Hypothalamus (tissue), 51 donors: ENCODE measurements around the gene PRSS27.
A peak's percentile ranks its signal among the peaks of the same experiment; 100 is the strongest.

Experiments used
- DNase-seq, 51 donors: peaks; one replicate each; lab custom pipeline; 2025; lab: John Stamatoyannopoulos, UW

Gene PRSS27

DNA sequence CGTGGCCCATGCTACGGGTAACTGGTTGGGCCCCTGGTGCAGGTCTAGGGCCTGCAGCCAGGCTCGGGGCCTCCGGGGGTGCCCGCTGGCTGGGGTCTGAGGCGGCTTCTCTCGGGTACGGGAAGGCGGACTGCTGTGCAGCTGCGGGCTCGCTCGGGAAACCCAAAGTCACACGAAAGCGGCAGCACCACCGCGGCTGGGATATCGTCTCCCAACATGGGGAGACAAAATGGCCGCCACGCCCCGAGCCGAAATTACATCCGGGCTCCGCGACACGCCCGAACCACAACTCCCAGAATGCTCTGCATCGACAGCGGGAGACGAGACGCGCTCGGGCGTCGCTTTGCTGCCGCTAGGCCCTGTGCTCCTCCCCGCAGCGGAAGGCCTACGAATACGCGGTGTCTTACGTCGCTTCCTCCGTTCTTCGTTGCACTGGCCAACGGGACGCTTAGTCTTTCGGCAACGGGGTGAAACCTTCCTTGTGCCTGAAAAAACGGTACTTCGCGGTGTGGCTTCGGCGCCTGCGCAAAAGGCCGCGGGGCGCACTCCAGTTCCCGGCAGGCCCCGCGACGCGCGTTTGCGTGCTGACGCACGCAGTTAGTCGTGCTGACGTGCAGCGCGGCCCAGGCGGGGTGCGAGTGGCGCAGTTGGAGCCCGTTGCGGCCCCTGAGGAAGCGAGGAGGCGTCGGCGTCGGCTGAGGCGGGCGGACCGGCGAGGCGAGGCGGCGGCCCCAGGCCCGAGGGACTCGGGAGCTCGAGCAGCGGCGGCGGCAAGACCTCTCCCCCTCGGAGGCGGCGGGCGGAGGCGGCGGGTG is 32.2 kb upstream of the PRSS27 start, which contains the start of gene SRRM2:
Gene SRRM2, plus strand, starts transcription at position 604 of the 815 bp plus-strand sequence. CDS start 3,727 bp downstream, outside the sequence.
- peak; percentile 73 to 100 (median 93) for DNase-seq

DNA sequence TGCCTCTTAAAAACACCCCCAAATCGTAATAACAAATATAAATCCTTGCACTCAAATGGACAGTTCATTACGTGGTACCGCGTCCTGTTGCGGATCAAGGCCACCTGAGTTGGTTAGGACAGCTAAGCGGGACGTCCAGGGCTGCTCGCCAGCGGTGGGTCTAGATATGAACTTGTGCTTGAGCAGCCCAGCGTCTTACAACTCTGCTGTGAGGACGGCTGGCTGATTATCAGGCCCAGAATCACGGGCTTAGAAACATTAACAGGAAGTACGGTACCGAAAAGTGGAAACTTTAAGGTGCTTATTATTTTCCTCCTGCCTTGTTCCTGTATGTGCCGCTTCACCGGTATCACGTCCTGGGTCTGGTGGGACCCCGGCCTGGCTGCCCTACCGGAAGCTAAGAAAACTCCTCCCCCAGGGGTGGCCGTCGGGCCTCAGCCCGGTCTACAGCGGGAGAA is 31.6 kb upstream of the PRSS27 start:
- DNase-seq, result peak in 9 of 51 donors; percentile 22 to 69 (median 50)

DNA sequence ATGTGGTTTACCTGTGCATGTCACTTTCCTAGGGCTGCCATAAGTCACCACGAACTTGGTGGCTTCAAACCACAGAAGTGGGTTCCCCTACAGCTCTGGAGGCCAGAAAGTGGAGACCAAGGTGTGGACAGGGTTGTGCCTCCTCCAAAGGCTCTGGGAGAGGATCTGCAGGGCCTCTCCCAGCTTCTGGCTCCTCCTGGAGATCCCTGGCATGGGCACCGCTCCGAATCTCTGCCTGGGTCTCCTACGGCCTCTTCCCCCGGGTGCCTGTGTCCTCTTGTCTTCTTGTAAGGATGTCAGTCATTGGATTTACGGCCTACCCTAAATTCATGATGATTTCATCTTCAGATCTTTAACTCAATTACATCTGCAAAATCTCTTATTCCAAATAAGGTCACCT is 29.9 kb upstream of the PRSS27 start:
- no peak for DNase-seq

DNA sequence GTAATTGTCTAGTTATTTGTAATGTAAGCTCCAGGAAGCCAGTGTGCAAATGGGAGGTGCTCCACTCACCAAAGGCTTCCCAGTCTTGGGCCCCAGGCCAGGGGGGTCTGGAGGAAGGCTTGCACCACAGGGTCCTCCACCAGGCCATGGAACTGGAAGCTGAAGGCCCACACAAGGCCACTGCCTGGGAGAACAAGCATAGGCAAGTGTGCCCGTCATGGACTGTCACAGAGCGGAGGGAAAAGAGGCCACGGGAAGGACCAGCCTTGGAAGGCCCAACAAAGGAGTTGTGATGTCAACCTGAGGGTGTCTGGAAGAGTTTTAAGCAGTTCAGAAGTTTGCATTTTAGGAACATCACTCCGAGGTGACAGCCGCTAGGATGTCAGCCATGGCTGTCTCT is 29.5 kb upstream of the PRSS27 start:
- DNase-seq, result no peak

DNA sequence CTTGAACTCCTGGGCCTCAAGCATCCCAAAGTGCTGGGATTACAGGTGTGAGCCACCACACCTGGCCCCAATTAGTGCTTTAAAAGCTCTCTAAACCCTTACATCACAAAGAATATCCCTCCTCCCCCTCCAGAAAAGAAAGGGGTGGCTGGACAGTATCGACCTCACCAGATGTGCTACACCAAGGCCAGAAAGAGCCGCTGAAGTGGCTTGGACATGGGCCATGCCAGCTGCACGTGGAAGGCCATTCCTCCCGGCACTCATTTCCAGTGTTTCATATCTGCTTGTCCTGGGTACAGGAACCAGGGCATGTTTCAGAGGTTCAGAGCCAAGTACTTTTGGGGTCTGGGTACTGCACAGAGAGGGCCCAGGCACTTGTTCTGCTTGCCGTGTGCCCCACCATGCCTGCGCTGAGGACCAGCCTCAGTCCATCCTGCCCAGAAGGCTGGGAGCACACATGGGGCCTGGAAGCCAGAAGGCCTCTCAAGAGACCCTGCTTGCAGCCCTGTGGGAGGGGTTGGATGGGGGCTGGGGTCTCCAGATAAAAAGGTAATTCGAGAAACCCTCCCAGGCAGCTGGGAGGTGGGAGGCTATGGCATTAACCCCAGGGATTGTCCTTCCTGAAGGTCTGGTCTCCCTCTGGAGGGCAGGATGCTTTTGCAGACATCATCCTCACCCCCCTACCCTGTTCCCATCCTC is 28.9 kb upstream of the PRSS27 start:
- DNase-seq, result no peak

DNA sequence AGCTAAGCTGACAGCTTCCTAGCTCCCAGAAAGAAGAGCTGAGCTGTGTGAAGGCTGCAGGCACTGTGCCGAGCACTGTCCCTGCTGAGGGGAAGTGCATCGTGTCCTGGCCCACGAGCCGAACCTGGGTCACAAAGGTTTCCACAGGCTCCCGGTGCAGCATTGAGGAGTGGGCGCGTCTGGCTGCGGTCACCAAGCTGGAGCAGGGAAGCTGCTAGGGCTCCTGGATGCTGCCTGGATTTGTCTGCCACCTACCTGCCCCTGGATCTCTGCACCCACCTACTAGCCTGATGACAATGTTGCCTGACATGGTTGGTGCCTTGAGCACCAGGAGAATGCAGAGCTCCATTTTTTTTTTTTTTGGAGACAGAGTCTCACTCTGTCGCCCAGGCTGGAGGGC is 25.9 kb upstream of the PRSS27 start:
- DNase-seq, result peak in 1 of 51 donors; percentile 12

DNA sequence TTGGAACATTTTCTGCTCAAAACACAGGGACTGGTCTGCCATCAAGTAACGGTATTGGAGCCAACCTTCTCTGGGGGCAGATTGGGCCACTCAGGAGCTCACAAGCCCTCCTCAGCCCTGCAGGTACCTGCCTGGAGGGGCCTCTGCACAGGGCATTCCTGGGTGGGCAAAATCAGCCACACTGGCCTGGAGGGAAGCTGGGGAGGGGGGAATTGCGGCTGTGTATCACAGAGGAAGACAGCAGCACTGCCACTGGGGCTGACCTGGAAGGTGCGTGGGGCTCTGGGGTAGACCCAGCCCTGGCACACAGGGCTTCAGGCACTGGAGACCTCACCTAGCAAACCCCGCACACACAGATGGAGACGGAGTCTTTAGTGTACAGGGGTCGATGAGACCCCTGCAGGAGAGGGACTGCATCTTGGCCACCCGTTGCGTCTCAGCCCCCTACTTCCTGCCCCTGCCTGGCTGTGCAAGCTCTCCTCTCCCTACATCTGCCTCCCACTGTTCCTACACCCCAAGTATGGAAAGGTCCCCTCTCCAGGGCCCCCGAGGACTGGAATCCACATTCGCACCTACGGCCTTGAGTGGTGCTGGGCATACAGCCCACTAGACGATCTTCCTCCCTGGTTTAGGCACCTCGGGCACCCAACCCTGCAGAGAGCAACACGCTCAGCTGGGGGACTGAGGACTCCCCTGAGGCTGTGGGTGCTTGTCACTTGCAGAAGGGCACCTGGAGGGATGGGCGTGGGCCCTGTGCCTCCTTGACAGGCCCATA is 25.3 kb upstream of the PRSS27 start:
- no peak for DNase-seq

DNA sequence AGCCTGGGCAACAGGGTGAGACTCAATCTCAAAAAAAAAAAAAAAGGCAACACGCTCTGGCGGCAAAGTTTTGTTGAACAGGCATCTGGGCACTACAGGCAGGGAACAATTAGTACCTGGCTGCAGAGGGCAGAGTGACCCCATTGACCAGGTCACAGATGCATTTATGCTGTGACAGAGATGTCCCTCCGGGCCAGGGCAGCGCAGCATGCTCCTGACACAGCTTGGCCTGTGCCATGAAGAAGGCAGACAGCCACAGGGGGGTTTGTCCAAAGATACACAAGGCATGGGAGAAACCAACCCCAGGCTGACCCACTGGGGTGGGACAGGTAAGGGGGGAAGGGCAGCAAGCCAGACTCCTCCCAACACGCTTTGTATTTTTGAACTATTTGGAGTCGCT is 24.7 kb upstream of the PRSS27 start:
- DNase-seq, result no peak

DNA sequence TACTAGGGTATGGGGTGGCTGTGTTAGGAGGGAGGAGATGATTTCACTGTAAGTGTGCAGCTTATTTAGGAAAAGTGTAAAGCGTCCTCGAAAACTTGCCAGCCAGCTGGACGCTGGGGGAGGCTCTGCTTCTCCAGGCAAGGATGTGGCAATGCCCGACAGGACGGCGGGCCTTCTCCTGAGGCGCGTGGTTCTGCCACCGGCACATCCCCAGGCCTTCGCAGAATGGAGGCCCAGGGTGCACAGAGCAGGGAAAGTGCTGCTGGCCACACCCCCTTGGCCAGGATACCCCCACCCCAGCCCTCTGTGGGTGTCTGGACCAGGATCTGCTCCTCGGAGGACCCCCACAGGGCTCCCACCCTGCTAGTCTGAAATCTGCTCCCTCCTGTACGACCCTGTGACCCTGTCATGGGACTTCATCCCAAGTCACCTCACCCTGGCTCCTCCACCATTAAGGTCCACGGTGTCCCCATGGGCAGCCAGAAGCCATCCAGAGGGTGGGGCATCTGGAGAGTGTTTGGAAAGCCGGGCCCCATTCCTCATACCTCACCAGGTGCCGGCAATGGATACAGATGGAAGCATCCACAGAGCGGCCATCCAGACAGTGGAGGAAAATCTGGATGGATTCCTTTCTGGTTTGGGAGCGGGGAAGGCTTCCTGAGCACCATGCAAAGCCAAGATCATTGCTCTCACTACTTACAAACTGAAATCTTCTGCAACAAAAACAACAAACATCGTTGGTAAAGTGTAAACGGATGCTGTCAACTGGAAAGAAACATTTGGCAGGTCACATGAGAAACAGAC is 23.2 kb upstream of the PRSS27 start:
- no peak for DNase-seq

DNA sequence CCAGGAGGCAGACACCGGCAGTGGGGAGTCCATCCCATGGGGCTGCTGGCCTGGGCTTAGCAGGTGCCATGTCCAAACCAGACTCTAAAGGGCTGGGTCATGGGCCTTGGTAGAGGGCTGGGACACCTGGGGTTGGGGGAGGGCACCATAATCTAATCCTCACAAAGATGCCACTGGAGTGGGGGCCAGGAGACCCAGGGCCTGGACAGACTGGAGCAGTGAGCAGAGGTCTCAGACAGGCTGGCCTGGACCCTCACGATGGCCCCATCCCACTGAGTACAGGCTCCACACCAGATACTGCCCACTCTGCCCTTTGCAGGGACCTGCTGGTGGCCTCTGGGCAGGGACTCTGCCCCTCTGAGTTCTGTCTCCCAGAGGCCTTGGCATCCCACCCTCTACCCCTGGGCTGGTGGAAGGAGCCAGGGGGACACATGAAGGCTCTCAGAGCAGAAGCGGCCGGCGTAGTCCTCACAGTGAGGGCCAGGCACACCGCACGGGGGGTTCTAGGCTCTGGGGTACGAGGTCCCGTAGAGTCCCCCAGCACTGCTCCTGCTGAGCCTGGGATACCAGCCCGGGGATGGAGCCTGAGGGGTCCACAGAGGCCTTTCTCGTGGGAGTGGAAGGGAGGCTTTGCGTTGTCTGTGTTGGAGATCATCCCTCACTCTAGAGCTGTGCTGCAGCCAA is 22.4 kb upstream of the PRSS27 start:
- DNase-seq, result no peak

DNA sequence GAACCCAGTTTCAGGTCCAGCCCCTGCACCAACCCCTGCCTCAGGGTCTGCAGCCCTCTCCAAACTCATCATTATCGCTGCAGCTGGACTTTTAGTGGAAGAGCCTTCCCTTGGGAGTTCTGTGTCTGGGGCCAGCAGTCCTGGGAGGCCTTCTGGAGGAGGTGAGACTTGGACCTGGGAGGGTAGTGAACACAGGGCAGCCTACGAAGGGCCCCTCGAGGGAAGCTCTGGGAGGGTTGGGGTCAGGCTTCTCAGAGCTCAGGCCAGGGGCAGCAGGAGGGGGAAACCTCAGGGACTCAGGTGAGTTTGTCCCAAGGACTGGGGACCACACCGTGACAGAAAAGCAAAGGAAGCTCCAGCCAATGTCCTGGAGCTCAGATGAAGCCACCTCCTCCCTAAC is 21.1 kb upstream of the PRSS27 start:
- DNase-seq, result no peak

DNA sequence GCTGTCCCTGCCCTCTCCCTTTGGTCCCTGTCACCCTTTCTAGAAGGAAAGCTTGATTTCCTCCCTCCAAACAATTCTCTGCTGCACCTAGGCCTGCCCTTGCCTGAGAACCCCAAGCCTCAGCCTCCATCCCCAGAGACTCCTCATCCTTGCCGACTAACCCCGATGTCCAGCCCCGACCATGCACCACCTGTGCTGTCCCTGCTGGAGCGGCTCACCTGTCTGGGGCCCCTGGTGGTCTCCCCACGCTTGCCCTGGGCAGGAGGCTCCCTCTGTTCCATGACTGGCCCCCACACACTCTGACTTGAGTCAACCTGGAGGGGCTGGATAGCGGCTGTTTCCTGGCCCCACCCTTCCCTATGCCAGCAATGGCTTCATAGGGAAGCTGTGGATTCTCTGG is 20.5 kb upstream of the PRSS27 start:
- no peak for DNase-seq

DNA sequence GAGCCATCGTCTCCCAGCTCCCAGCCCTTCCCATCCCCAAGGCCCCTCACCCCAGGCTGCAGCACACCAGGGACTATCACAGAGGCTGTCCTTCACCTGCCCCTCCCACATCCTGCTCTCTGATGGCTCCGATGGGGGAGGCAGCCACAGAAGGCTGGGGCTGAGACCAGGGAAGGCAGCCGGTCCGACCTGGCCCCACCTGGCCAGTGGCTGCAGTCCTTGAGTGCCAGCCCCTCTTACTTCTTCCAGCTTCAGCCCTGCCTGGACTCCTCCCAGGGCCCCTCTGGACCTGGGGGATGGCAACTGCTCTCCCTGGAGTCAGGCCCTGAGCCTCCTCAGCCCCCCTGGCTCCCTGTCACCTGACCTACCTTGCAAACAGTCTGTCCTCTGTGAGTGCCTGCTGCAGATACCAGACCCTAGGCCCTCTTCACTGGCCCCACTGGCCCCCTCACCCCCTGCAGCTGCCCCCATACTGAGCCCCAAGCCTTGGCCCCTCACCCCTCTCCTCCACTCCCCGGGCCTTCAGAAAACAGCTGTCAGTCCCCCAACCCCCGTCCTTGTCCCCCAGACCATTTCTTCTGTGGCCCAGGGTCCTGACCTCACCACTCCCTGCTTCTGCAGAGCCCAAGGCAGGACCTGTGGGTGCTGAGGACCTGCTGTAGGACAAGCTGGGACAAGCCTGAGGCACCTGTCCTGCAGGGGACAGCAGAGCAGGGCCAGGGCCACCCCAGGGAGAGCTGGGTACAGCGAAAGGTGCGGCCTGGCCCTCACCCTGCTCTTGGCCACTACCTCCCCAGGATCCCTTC is 19.8 kb upstream of the PRSS27 start:
- no peak for DNase-seq

DNA sequence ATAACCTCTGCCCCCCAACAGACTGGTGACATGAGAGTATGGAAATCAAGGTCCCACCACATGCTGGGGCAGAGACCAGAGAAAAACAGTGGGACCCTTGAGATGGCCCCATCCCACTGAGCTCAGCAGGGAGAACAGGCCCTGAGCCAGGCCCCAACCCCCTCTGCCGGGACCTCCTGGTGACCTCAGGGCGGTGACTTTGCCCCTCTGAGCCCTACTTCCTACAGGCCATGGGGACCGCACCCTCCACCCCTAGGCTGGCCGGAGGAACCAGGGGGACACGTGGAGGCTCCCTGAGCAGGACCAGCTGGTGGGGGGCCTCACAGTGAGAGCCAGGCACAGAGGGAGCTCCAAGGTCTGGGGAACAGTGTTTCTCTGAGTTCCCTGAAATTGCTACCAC is 18.6 kb upstream of the PRSS27 start:
- DNase-seq, result no peak

DNA sequence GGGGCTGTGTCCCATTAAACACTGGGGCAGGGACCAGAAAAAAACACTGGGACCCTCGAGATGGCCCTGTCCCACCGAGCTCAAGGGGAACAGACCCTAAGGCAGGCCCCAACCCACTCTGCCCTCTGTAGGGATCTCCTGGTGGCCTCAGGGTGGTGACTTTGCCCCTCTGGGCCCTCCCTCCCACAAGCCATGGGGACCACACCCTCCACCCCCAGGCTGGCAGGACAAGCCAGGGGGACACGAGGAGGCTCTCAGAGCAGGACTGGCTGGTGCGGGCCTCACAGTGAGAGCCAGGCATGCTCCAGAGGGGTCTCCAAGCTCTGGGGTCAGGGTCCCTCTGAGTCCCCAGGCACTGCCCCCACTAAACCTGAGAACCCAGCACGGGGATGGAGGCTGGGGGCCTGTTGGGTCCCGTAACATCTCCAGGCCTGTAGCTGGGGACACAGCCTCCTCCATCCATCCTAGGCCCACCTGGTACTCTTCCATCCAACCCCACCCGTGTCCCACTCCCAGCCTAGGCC is 17.9 kb upstream of the PRSS27 start:
- DNase-seq, result no peak

DNA sequence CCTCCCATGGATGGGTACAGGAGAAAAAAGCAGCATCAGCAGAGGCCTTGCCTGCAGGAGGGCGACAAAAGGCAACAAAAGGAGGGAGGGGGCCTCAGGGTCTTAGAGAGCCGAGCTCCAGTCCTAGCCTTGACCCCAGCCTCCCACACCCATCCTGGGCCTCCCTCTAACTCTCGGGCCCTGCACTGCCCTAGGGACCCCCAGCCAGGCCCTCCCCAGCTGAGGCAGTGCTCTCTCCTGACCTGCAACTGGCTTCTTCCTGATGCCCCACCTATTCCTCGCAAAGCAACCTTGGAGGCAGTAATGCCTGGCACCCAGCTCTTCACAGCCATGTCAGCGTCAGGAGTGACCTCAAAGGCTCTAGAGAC is 17.2 kb upstream of the PRSS27 start:
- no peak for DNase-seq

DNA sequence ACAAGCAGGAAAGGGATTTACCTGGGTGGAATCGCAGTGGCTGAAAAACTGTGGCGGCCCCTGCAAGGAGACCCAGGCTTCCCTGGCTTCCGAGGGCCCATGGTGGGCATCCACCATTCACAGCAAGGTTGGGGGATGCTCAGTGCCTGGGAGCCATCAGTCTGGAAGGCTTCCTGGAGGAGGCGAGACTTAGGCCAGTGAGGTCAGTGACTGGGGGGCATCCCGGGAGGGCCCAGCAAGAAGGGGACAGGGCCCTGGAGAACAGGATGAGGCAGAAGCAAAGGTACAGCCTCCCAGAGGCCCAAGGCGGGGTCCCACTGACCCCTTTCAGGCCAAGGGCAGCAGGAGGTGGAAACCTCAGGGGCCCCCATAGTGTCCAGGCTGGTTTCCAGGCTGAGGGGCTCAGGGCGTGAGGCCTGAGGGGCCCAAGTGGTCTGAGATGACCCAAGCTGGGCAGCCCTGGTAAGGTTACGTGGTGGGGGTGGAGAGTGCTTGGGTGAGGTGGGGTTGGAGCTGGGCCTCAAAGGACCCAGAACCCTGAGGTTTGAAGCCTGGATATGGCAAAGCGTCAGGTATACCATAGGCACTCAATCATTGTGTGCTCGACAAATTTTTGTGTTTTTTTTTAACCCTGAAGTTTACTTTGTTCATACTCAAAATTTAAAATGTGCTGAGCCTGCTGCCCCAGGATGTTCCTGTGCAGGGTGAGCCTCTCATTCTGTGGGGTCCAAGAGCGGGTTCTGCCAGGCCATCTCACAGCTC is 16.6 kb upstream of the PRSS27 start:
- DNase-seq, result no peak
